AG04449 (cell line): ENCODE data around the gene CCDC92.

ENCODE experiments used
- CTCF ChIA-PET: fragments of 350-600 bp; formaldehyde crosslinking; extraction: SDS; loops from one replicate; lab custom pipeline; 2021; ENCODE audit warnings: antibody characterized with exemption; lab: Yijun Ruan, JAX
- POLR2A ChIA-PET: fragments of 400-600, 350-600 bp; formaldehyde crosslinking; extraction: SDS; loops from one replicate; lab custom pipeline; 2020; ENCODE audit warnings: antibody characterized with exemption, inconsistent platforms; lab: Yijun Ruan, JAX
- DNase-seq: peaks from one replicate; pipeline ENCODE4 v3.0.0-alpha.2; 2010; ENCODE audit warnings: low read depth, low spot score
- H3K4me3 ChIP-seq: 2 replicates; pipeline ENCODE4 v1.5.1; 2011; ENCODE audit warnings: low read depth, mild to moderate bottlenecking, control low read depth, low read length
- TF ChIP-seq, protein P1 (sequence below): IDR thresholded peaks from one replicate; pipeline ENCODE4 v1.5.1; 2011; ENCODE audit warnings: mild to moderate bottlenecking, moderate library complexity, low read length, control low read depth, inconsistent platforms; ENCODE audit not compliant: insufficient read depth; ENCODE audit errors: missing control alignments

CCDC92 gene

DNA sequence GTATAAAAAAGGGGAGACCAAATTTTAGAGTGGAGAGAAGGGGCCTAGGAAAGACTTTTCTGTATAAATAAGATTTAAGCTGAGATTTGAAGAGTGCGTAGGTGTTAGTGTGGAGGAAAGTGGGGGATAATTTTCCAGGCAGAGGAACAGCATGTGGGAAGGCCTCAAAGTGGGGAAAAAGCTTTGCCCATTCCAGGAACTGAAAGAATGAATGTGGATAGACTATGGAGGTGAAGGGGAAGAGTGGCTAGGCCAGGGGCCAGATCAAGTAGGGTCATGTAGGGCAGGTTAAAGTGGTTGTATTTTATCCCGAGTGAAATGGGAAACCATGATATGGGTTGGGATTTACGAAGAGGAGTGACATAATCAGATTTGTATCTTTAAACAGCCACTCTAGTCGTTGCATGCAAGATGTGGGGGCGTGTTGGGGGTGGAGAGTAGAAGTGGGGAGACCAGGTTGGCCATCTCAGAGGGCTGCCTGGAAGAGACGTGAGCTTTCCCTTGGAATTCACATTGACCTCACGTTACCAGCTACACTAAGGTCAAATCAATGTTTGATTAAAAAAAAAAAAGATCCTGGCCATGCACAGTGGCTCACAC, 3.7 kb upstream of the CCDC92 start:
- ChIA-PET POLR2A (no interaction called here), CTCF (interaction anchor here (0.9 to 2.0 kb wide), 5 partner anchors 8 to 176 kb away, joined by 3 to 13 read pairs (median 3); no protein-coding TSS in a partner anchor)
- DNase-seq = no peak
- no peak overlapping the region for H3K4me3 ChIP-seq
- TF ChIP-seq, protein P1, sequence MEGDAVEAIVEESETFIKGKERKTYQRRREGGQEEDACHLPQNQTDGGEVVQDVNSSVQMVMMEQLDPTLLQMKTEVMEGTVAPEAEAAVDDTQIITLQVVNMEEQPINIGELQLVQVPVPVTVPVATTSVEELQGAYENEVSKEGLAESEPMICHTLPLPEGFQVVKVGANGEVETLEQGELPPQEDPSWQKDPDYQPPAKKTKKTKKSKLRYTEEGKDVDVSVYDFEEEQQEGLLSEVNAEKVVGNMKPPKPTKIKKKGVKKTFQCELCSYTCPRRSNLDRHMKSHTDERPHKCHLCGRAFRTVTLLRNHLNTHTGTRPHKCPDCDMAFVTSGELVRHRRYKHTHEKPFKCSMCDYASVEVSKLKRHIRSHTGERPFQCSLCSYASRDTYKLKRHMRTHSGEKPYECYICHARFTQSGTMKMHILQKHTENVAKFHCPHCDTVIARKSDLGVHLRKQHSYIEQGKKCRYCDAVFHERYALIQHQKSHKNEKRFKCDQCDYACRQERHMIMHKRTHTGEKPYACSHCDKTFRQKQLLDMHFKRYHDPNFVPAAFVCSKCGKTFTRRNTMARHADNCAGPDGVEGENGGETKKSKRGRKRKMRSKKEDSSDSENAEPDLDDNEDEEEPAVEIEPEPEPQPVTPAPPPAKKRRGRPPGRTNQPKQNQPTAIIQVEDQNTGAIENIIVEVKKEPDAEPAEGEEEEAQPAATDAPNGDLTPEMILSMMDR = no peak

DNA sequence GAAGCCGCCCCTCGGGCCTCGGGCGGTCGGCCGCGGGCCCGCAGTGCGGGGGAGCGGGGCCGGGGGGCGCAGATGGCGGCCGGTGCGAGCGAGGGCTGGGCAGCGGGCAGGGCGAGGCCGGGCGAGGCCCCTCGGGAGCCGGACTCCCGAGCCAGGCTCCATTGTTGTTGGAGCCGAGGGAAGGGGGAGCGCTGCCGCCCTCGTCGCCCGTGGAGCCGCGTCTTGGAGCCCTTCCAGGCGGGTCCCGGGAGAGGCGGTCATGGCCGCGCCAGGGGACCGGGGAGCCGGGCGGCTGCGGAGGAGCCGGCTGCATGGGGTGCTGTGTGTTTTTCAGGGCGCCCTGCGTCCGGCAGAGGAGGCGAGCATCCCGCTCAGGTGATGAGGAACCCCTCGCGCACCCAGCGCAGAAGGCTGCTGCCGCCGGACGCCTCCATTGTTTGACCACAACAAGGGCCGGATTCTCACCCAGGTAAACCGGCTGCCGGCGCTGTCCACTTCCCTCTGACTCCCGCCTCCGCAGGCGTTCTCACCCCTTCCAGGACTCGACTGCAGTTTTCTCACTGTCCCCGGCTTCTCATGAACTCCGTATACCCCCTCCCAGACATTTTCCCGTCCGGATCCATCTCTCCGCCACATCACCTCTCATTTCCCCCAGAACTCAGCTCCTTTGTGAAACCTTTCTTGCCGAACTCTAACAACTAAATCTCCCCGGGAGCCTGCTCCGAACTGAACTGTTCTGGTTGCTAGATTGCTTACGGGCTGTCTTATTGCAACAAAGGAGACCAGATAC, 1.1 kb upstream of the CCDC92 start:
- TF ChIP-seq, protein P1 = no peak
- ChIA-PET CTCF (interaction anchor here (0.8 to 1.1 kb wide), 3 partner anchors 11 to 58 kb away, joined by 3 to 7 read pairs (median 3); no protein-coding TSS in a partner anchor), POLR2A (no interaction called here)
- H3K4me3 ChIP-seq = peak overlapping the region; percentile 75
- DNase-seq = no peak

DNA sequence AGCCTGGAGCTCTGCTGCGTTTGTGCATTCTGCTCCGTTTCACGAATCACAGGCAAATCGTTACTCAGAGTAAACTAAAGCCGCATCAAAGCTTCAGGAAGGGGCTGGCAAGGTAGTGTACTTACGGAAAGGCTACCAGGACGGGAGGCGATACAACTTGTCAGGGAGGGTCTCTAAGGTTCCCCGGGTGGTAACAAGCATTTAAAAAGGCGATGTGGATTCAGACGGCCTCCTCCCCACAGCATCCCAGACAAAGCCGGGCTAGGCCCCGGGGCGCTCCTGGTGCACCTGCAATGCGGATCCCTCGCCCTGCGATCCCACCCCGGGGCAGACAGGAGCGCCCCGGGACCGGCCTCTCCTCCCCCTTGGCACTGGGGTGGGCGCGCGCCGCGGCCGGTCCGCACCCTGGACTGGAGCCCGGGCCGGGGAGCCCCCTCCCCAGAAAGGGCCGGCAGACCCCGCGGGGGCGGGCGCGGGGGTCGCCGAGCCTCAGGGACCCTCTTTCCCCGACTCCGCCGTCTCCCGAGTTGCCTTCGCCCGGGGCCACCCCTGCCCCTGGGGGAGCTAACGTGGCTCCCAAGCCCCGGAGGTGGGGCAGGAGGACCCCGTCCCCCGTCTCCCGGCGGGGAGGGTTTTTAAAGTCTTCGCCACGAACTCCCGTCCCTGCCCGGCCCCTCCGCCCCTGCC, 718 bp downstream of the CCDC92 start:
- TF ChIP-seq, protein P1 = no peak
- POLR2A ChIA-PET = interaction anchor here (1.2 kb wide), 1 partner anchor 9 kb away, joined by 3 read pairs; no protein-coding TSS in a partner anchor
- peak overlapping the region; percentile 75 for H3K4me3 ChIP-seq
- DNase-seq = no peak
- CTCF ChIA-PET = interaction anchor here (1.0 to 1.5 kb wide), 2 partner anchors 23 to 61 kb away, joined by 3 to 4 read pairs; no protein-coding TSS in a partner anchor

DNA sequence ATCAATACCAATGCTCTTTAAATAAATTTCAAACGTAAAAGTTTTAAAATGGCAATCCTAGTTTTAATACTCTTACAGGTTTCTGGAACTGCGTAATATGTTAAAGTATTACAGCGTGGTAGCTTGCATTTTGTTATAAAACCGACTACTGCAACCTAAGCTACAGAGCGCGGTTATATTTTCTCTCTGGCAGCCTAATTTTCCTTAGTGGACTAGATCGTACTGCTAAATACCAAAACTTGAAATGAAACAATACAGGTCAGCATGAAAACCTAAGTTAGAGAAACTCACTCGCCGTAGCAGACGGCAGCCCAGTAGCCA, 1.2 kb downstream of the CCDC92 start:
- DNase-seq = no peak
- peak overlapping the region; percentile 75 for H3K4me3 ChIP-seq
- TF ChIP-seq, protein P1 = no peak
- CTCF ChIA-PET = interaction anchor here (1.0 kb wide), 1 partner anchor 61 kb away, joined by 4 read pairs; no protein-coding TSS in a partner anchor
- POLR2A ChIA-PET = no interaction called here

DNA sequence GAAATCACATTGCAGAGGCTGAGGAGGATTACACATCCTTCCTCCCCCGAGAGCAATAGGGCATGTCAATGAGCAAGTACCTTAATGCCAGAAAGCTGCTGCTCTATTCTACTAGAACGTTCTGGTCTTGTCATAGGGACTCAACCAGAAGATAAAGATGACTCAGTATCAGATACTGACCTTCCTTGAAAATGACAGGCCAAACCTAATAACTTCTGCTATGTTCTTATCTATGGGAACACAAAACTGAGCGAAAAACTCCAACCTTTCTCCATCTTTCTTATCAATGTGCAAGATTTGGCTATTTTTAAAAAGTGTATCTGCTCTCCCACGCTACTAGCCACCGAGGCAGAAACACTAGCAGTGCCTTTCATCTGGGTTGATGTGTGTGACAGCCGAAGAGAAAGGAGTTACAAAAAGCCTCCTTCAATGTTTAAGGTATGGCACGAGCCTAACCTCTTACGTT, 5.5 kb downstream of the CCDC92 start:
- DNase-seq = no peak
- TF ChIP-seq, protein P1 = no peak
- H3K4me3 ChIP-seq = no peak overlapping the region
- CTCF ChIA-PET = interaction anchor here (1.5 to 4.6 kb wide), 2 partner anchors 14 to 62 kb away, joined by 4 to 14 read pairs; no protein-coding TSS in a partner anchor
- POLR2A ChIA-PET = no interaction called here
